ENCODE measurements around the gene SNX6.
"Not testable (repeated sequence)": the region's sequence is repeated elsewhere in the genome, so short reads cannot be mapped to it uniquely, and the experiment has no call there.

Gene SNX6

GRCh38 chr14:34537677-34538009, 92.3 kb downstream of the SNX6 start:
- Histone ChIP-seq H3K36me3 (peaks cover 3% of the 10 kb centered on the region), H3K27me3 (no peaks in the 10 kb centered on the region), H3K4me1 (no peaks in the 10 kb centered on the region), H3K9me3 (no peaks in the 10 kb centered on the region), H3K4me3 (ENCODE audit: low read depth, low read length) (no peak overlapping the region)
- DNase-seq = no peak
- TF ChIP-seq, protein P1, sequence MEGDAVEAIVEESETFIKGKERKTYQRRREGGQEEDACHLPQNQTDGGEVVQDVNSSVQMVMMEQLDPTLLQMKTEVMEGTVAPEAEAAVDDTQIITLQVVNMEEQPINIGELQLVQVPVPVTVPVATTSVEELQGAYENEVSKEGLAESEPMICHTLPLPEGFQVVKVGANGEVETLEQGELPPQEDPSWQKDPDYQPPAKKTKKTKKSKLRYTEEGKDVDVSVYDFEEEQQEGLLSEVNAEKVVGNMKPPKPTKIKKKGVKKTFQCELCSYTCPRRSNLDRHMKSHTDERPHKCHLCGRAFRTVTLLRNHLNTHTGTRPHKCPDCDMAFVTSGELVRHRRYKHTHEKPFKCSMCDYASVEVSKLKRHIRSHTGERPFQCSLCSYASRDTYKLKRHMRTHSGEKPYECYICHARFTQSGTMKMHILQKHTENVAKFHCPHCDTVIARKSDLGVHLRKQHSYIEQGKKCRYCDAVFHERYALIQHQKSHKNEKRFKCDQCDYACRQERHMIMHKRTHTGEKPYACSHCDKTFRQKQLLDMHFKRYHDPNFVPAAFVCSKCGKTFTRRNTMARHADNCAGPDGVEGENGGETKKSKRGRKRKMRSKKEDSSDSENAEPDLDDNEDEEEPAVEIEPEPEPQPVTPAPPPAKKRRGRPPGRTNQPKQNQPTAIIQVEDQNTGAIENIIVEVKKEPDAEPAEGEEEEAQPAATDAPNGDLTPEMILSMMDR (IDR thresholded peaks at IDR 0.05; ENCODE audit: low read depth, low read length) = no peak

GRCh38 chr14:34536951-34537676, 92.8 kb downstream of the SNX6 start:
- Histone ChIP-seq H3K4me3 (ENCODE audit: low read depth, low read length) (no peak overlapping the region), H3K36me3 (peaks cover 3% of the 10 kb centered on the region), H3K4me1 (no peaks in the 10 kb centered on the region), H3K27me3 (no peaks in the 10 kb centered on the region), H3K9me3 (no peaks in the 10 kb centered on the region)
- TF ChIP-seq, protein P1 (IDR thresholded peaks at IDR 0.05; ENCODE audit: low read depth, low read length) = no peak
- no peak for DNase-seq

DNA sequence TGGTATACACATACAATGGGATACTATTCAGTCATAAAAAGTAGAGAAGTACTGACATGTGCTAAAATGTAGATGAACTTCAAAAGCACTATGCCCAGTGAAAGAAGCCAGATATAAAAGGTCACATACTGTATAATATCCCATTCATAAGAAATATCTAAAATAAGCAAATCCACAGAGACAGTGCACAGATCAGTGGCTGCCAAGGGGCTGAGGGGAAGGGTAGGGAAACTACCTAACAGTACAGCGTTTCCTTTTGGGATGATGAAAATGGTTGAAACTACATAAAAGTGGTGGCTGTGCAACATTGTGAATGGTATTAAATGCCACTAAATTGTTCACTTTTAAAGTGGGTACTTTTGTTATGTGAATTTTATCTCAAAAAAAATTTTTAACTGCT, 102.4 kb downstream of the SNX6 start:
- Histone ChIP-seq H3K4me1 (no peaks in the 10 kb centered on the region), H3K9me3 (no peaks in the 10 kb centered on the region), H3K36me3 (peaks cover 47% of the 10 kb centered on the region), H3K4me3 (ENCODE audit: low read depth, low read length) (no peak overlapping the region), H3K27me3 (no peaks in the 10 kb centered on the region)
- TF ChIP-seq, protein P1 (IDR thresholded peaks at IDR 0.05; ENCODE audit: low read depth, low read length) = no peak
- no peak for DNase-seq

- H3K27me3 ChIP-seq; H3K4me1 ChIP-seq; H3K4me3 ChIP-seq (ENCODE audit: low read depth, low read length); DNase-seq; H3K9me3 ChIP-seq: not testable (repeated sequence)
- peaks cover 42% of the 10 kb centered on the region for H3K36me3 ChIP-seq
Observed at GRCh38 chr14:34524216-34524615, 105.7 kb downstream of the SNX6 start.

DNA sequence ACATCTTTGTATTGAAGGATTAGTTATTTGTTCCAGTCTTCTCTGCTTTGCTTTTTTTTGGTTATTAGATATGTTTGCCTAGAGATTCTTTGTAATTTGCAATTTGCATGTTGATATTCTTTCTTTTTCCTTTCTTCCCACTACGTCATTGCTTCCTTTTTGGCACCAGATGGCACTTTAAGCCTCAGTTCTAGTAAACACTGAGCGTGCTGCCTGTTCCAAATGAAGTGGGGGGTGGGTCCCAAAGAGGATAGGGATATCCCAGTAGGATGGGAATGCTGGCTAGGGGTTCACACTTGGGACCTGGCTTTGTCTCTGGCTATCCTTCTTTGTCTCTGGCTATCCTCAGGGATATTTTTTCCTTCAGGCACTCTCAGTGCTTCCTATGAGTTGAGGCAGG, 107.5 kb downstream of the SNX6 start:
- no peaks in the 10 kb centered on the region for H3K27me3 ChIP-seq
- H3K4me3 ChIP-seq (ENCODE audit: low read depth, low read length) = no peak overlapping the region
- H3K36me3 ChIP-seq = peaks cover 40% of the 10 kb centered on the region
- H3K4me1 ChIP-seq = no peaks in the 10 kb centered on the region
- TF ChIP-seq, protein P1 (IDR thresholded peaks at IDR 0.05; ENCODE audit: low read depth, low read length) = no peak
- DNase-seq = no peak
- H3K9me3 ChIP-seq = no peaks in the 10 kb centered on the region

DNA sequence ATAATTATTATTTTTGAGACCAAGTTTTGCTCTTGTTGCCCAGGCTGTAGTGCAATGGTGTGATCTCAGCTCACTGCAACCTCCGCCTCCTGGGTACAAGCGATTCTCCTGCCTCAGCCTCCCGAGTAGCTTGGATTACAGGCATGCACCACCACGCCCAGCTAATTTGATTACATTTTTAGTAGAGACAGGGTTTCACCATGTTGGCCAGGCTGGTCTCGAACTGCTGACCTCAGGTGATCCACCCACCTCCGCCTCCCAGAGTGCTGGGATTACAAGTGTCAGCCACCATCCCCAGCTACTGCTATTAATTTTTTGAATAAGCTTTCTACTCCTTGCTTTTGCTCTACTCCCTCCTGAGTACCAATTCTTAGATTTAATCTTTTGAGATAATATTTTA, 108.9 kb downstream of the SNX6 start:
- not testable (repeated sequence) for H3K9me3 ChIP-seq; H3K4me3 ChIP-seq (ENCODE audit: low read depth, low read length); H3K4me1 ChIP-seq; DNase-seq; H3K27me3 ChIP-seq
- H3K36me3 ChIP-seq = peaks cover 40% of the 10 kb centered on the region

- H3K36me3 ChIP-seq = peaks cover 38% of the 10 kb centered on the region
- H3K27me3 ChIP-seq; H3K4me3 ChIP-seq (ENCODE audit: low read depth, low read length); DNase-seq; H3K9me3 ChIP-seq; H3K4me1 ChIP-seq: not testable (repeated sequence)
Observed at GRCh38 chr14:34520304-34520970, 109.5 kb downstream of the SNX6 start.
